HUES6 (cell line): ENCODE data around the gene DNAJB1.

Source experiments
- H3K27ac ChIP-seq: 2 replicates; pipeline ENCODE4 v1.7.0; 2013; ENCODE audit warnings: low read depth, mild to moderate bottlenecking, low read length, inconsistent platforms
- H3K27me3 ChIP-seq: 2 replicates; pipeline ENCODE4 v1.6.1; 2013; ENCODE audit warnings: low read length; ENCODE audit not compliant: control insufficient read depth, insufficient read depth
- H3K36me3 ChIP-seq: 2 replicates; pipeline ENCODE4 v1.6.1; 2013; ENCODE audit warnings: low read length; ENCODE audit not compliant: control insufficient read depth, insufficient read depth
- H3K4me1 ChIP-seq: 2 replicates; pipeline ENCODE4 v1.6.1; 2013; ENCODE audit warnings: low read length; ENCODE audit not compliant: control insufficient read depth, insufficient read depth
- H3K4me3 ChIP-seq: 2 replicates; pipeline ENCODE4 v1.5.1; 2013; ENCODE audit warnings: low read depth, low read length
- H3K9ac ChIP-seq: one replicate; pipeline ENCODE4 v1.6.1; 2013; ENCODE audit warnings: mild to moderate bottlenecking, low read length
- H3K9me3 ChIP-seq: 2 replicates; pipeline ENCODE4 v1.6.1; 2013; ENCODE audit warnings: low read depth, low read length; ENCODE audit not compliant: control insufficient read depth, insufficient read depth

The DNAJB1 gene

GRCh38 chr19:14516746-14517438, 1.3 kb downstream of the DNAJB1 start:
- H3K27me3 ChIP-seq = no peaks in the 10 kb centered on the region
- H3K27ac ChIP-seq = no peak overlapping the region; the same call in 1 of the 2 replicates
- peaks cover 18% of the 10 kb centered on the region for H3K4me1 ChIP-seq
- H3K9ac ChIP-seq = peak overlapping the region; percentile 68
- peak overlapping the region; percentile 100 for H3K4me3 ChIP-seq
- H3K36me3 ChIP-seq = peaks cover 29% of the 10 kb centered on the region
- H3K9me3 ChIP-seq = no peaks in the 10 kb centered on the region

GRCh38 chr19:14516048-14516534, 2.1 kb downstream of the DNAJB1 start:
- H3K4me3 ChIP-seq = peak overlapping the region; percentile 100
- no peaks in the 10 kb centered on the region for H3K27me3 ChIP-seq
- no peak overlapping the region for H3K9ac ChIP-seq
- peaks cover 29% of the 10 kb centered on the region for H3K36me3 ChIP-seq
- no peaks in the 10 kb centered on the region for H3K9me3 ChIP-seq
- H3K4me1 ChIP-seq = peaks cover 18% of the 10 kb centered on the region
- no peak overlapping the region for H3K27ac ChIP-seq

DNA sequence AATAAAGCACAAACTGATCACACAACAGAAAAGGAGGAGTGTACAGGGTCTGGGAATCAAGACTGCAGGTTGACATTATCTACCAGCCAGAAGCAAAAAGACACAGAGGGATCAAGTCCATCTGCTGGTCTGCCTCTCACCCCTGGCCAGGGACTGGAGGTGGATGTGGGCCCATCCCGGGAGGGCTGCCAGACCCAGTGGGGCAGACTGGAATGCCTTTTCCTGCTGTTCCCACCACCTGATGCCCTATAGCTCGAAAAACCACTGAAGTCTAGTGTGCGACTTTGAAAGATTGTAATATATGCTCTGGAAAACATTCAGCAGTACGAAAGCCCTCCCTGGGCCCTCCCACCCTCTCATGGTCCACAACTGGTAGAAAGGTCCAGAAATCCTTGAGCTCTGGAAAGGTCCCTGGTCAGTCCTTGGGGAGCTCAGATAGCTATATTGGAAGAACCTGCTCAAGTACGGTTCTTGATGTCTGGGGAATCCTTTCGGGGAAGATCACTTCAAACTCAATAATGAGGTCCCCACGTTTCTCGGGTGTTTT, 2.6 kb downstream of the DNAJB1 start:
- Histone ChIP-seq H3K9ac (no peak overlapping the region), H3K36me3 (peaks cover 29% of the 10 kb centered on the region), H3K4me1 (peaks cover 18% of the 10 kb centered on the region), H3K27me3 (no peaks in the 10 kb centered on the region), H3K9me3 (no peaks in the 10 kb centered on the region), H3K27ac (no peak overlapping the region), H3K4me3 (peak overlapping the region; percentile 100; the same call in 1 of the 2 replicates)

DNA sequence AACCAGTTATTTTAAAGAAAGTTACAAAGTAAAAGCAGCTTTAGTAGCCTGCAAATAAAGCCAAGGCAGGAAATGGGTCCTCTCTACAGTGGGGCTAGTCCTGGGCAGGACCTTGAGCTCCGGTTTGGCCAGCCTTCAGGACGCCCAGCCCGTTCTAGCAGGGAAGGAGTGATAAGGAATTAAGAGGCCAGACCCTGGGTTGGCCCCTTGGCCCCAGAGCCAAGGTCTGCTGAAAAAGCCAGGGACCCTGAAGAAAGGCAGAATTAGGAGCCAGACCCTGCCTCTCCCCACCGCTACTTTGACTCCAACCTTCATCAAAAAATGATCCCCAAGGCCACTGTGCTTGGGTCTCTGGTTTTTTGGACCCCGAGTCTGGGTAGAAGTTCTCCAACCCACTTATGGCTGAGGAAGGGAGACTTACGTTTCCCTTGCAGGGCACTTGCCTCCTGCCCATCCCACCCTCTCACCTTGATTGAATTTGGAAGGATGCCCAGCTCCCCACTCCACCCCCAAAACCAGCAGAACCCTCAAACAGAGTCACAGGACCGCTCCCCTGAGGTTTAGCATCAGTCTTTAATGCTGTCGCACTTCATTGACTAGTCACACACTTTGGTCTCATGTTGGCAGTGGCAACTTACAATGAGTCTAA, 3.9 kb downstream of the DNAJB1 start:
- H3K27ac ChIP-seq = no peak overlapping the region
- H3K4me3 ChIP-seq = no peak overlapping the region
- peaks cover 29% of the 10 kb centered on the region for H3K36me3 ChIP-seq
- H3K4me1 ChIP-seq = peaks cover 8% of the 10 kb centered on the region; the same call in 1 of the 2 replicates
- H3K9ac ChIP-seq = no peak overlapping the region
- H3K27me3 ChIP-seq = no peaks in the 10 kb centered on the region
- no peaks in the 10 kb centered on the region for H3K9me3 ChIP-seq

GRCh38 chr19:14512406-14512961, 5.7 kb downstream of the DNAJB1 start:
- H3K9ac ChIP-seq = no peak overlapping the region

GRCh38 chr19:14511229-14511593, 7.0 kb downstream of the DNAJB1 start:
- Histone ChIP-seq H3K27ac (no peak overlapping the region), H3K4me3 (no peak overlapping the region), H3K27me3 (no peaks in the 10 kb centered on the region), H3K9ac (no peak overlapping the region), H3K4me1 (peaks cover 3% of the 10 kb centered on the region; the same call in 1 of the 2 replicates), H3K36me3 (peaks cover 23% of the 10 kb centered on the region), H3K9me3 (no peaks in the 10 kb centered on the region)

More at GRCh38 chr19:14512406-14512961, 5.7 kb downstream of the DNAJB1 start:
- H3K36me3 ChIP-seq = peaks cover 29% of the 10 kb centered on the region
- no peaks in the 10 kb centered on the region for H3K9me3 ChIP-seq
- H3K27ac ChIP-seq = no peak overlapping the region
- no peaks in the 10 kb centered on the region for H3K27me3 ChIP-seq
- peaks cover 8% of the 10 kb centered on the region; the same call in 1 of the 2 replicates for H3K4me1 ChIP-seq
- H3K4me3 ChIP-seq = no peak overlapping the region

- Histone ChIP-seq H3K4me1 (peaks cover 3% of the 10 kb centered on the region; the same call in 1 of the 2 replicates), H3K27me3 (no peaks in the 10 kb centered on the region), H3K4me3 (no peak overlapping the region), H3K27ac (no peak overlapping the region), H3K9ac (no peak overlapping the region), H3K9me3 (no peaks in the 10 kb centered on the region), H3K36me3 (peaks cover 16% of the 10 kb centered on the region)
These were observed 7.6 kb downstream of the DNAJB1 start for GRCh38 chr19:14510311-14511228.

DNA sequence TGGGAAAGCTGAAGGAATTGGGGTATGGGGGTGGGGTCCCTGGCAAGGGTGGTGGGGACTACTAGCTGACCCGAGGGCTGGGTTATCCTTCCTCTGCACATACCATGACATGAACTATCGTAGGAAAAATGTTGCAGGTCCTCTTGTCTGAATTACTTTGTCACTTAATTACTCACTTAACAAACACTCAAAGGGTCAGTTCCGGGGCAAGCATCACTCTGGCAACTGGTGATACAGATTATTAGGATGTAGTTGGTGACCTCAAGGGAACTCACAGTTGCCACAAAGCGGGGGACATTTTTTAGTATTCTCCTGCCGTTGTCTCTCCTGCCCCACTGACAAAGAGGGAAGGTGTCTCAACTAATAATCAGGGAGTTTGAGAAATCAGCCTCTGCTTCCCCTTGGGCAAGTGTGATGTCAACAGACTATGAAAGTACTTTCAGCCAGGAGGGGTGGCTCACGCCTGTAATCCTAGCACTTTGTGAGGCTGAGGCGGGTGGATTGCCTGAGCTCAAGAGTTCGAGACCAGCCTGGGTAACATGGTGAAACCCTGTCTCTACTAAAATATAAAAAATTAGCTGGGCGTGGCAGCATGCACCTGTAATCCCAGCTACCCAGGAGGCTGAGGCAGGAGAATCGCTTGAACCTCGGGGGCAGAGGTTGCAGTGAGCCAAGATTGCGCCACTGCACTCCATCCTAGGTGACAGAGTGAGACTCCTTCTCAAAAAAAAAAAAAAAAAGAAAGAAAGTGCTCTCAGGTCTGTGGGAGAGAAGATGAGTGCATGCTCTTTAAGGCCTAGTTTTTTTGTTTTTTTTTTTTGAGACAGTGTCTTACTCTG, 10.3 kb downstream of the DNAJB1 start:
- Histone ChIP-seq H3K9me3 (no peaks in the 10 kb centered on the region), H3K27me3 (no peaks in the 10 kb centered on the region), H3K27ac (no peak overlapping the region), H3K9ac (no peak overlapping the region), H3K4me1 (peaks cover 4% of the 10 kb centered on the region; the same call in 1 of the 2 replicates), H3K4me3 (no peak overlapping the region), H3K36me3 (no peaks in the 10 kb centered on the region)

- Histone ChIP-seq H3K27ac (no peak overlapping the region), H3K27me3 (no peaks in the 10 kb centered on the region), H3K4me3 (no peak overlapping the region), H3K4me1 (peaks cover 4% of the 10 kb centered on the region; the same call in 1 of the 2 replicates), H3K9me3 (no peaks in the 10 kb centered on the region), H3K9ac (peak overlapping the region; percentile 19), H3K36me3 (no peaks in the 10 kb centered on the region)
These were observed 12.5 kb downstream of the DNAJB1 start for GRCh38 chr19:14505488-14506239.
